ENCODE measurements around the gene COL1A1. TPM values are rescaled to one million over a fixed set of nuclear protein-coding genes. Genes with fewer than 3 reads are reported as not detected.

Gene COL1A1
- total RNA-seq, 1 experiment from 2014 or later: 5.5 TPM

DNA sequence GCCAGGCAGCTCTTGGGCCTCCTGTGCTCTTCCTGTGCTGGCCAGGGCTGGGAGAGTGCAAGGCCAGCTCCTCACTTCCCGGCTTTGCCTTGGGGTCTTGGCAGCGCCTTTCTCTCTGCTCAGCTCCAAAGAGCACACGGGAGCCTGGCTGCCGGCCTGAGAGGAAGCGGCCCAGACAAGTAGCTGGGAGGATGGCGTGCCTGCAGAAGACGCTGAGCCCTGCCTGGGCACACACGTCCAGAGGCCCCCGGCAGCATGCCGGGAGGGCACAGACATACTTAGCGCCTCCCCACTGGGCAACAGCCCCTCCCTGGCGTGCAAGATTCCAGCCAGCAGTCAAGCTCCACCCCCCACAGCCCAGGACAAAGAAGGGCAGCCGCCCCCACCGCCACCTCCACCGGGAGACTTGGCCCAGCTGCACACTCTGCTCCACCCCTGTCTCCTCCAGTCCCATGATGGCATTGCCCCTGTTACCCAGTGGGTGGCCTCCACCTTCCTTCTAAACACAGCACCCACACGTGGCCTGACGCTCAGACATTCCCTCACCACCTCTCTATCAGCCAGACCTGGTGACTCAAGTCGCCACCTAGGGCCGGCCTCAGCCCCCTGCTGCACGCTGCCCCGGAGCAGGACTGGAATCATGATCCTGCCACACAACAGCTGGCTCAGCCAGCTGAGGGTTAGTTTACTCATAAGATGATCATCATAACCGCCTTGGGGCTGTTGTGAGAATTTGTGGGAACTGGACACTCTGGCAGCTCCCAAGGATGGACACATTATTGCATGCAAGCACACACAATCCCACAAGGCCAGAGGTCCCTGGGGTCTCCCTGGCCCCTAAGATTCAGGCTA lies 23.2 kb downstream of the COL1A1 start:
- H3K9me3 Mint-ChIP-seq (ENCODE audit: low read depth, unreplicated experiment): no peaks in the 10 kb centered on the region
- peak overlapping the region; percentile 27 for H3K27ac Mint-ChIP-seq (ENCODE audit: unreplicated experiment)
- H3K4me1 Mint-ChIP-seq (ENCODE audit: low read depth, unreplicated experiment): peaks cover 26% of the 10 kb centered on the region
- CTCF ChIA-PET: interaction anchor here (0.6 to 2.1 kb wide), 16 partner anchors 9 to 787 kb away, joined by 3 to 14 read pairs (median 4); partner anchors contain the start of gene SGCA
- peaks cover 36% of the 10 kb centered on the region for H3K27me3 Mint-ChIP-seq (ENCODE audit: unreplicated experiment)
- H3K4me3 Mint-ChIP-seq (ENCODE audit: low read depth, unreplicated experiment): peak overlapping the region; percentile 51
- intact Hi-C loops (cut with micrococcal nuclease; ENCODE audit: unreplicated experiment): no loop called here
- peak; percentile 82 for TF ChIP-seq CTCF (IDR thresholded peaks at IDR 0.05; ENCODE audit: unreplicated experiment)
- peaks cover 6% of the 10 kb centered on the region for H3K36me3 Mint-ChIP-seq (ENCODE audit: insufficient read depth, unreplicated experiment)
- peak; percentile 94 for DNase-seq
- no TSS peak for BruUV-seq (replicated peaks)

DNA sequence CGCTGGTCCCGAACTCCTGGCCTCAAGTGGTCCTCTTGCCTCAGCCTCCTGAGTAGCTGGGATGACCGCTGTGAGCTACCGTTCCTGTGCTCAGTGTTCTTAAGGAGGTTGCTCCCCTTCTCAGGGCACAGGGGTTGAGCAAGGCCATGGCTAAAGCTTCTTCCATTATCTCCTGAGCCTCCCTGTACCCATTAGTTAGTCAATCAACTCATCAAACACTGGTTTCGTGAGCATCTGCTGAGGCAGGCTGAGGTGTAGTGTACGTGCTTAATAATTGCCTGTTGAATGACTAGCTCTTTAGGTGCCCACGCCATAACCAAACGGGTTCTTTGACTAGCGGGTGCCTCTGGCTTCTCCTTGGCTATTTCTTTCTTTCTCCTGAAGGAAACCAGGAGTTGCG lies 24.0 kb downstream of the COL1A1 start:
- no peak for DNase-seq
- Mint-ChIP-seq H3K9me3 (ENCODE audit: low read depth, unreplicated experiment) (no peaks in the 10 kb centered on the region), H3K4me1 (ENCODE audit: low read depth, unreplicated experiment) (peaks cover 26% of the 10 kb centered on the region), H3K27ac (ENCODE audit: unreplicated experiment) (peak overlapping the region; percentile 27), H3K27me3 (ENCODE audit: unreplicated experiment) (peaks cover 29% of the 10 kb centered on the region), H3K4me3 (ENCODE audit: low read depth, unreplicated experiment) (no peak overlapping the region), H3K36me3 (ENCODE audit: insufficient read depth, unreplicated experiment) (peaks cover 6% of the 10 kb centered on the region)
- CTCF ChIA-PET: interaction anchor here (0.6 to 2.1 kb wide), 14 partner anchors 8 to 788 kb away, joined by 3 to 14 read pairs (median 4); no protein-coding TSS in a partner anchor
- intact Hi-C loops (cut with micrococcal nuclease; ENCODE audit: unreplicated experiment): no loop called here
- no peak for TF ChIP-seq CTCF (IDR thresholded peaks at IDR 0.05; ENCODE audit: unreplicated experiment)
- no TSS peak for BruUV-seq (replicated peaks)

GRCh38 chr17:50176559-50177357 lies 24.7 kb downstream of the COL1A1 start:
- peaks cover 26% of the 10 kb centered on the region for H3K4me1 Mint-ChIP-seq (ENCODE audit: low read depth, unreplicated experiment)
- BruUV-seq (replicated peaks): no TSS peak
- no peaks in the 10 kb centered on the region for H3K9me3 Mint-ChIP-seq (ENCODE audit: low read depth, unreplicated experiment)
- CTCF ChIA-PET: interaction anchor here (0.6 to 2.1 kb wide), 2 partner anchors 20 to 216 kb away, joined by 5 to 8 read pairs; no protein-coding TSS in a partner anchor
- peaks cover 6% of the 10 kb centered on the region for H3K36me3 Mint-ChIP-seq (ENCODE audit: insufficient read depth, unreplicated experiment)
- peaks cover 22% of the 10 kb centered on the region for H3K27me3 Mint-ChIP-seq (ENCODE audit: unreplicated experiment)
- no peak for DNase-seq
- H3K4me3 Mint-ChIP-seq (ENCODE audit: low read depth, unreplicated experiment): no peak overlapping the region
- intact Hi-C loops (cut with micrococcal nuclease; ENCODE audit: unreplicated experiment): no loop called here
- no peak overlapping the region for H3K27ac Mint-ChIP-seq (ENCODE audit: unreplicated experiment)
- TF ChIP-seq CTCF (IDR thresholded peaks at IDR 0.05; ENCODE audit: unreplicated experiment): no peak

- peaks cover 26% of the 10 kb centered on the region for H3K4me1 Mint-ChIP-seq (ENCODE audit: low read depth, unreplicated experiment)
- intact Hi-C loops (cut with micrococcal nuclease; ENCODE audit: unreplicated experiment): no loop called here
- DNase-seq: no peak
- TF ChIP-seq CTCF (IDR thresholded peaks at IDR 0.05; ENCODE audit: unreplicated experiment): no peak
- CTCF ChIA-PET: interaction anchor here (0.7 kb wide), 1 partner anchor 102 kb away, joined by 3 read pairs; no protein-coding TSS in a partner anchor
- peaks cover 6% of the 10 kb centered on the region for H3K36me3 Mint-ChIP-seq (ENCODE audit: insufficient read depth, unreplicated experiment)
- BruUV-seq (replicated peaks): no TSS peak
- no peaks in the 10 kb centered on the region for H3K9me3 Mint-ChIP-seq (ENCODE audit: low read depth, unreplicated experiment)
- no peak overlapping the region for H3K4me3 Mint-ChIP-seq (ENCODE audit: low read depth, unreplicated experiment)
- peak overlapping the region; percentile 37 for H3K27ac Mint-ChIP-seq (ENCODE audit: unreplicated experiment)
- H3K27me3 Mint-ChIP-seq (ENCODE audit: unreplicated experiment): peaks cover 6% of the 10 kb centered on the region
These were observed 26.2 kb downstream of the COL1A1 start for GRCh38 chr17:50175035-50175807.
